GM18870 (cell line): Measurements from ENCODE around the gene SND1.
"Not testable (repeated sequence)": the region's sequence is repeated elsewhere in the genome, so short reads cannot be mapped to it uniquely, and the experiment has no call there.

Experiments
- ATAC-seq: cut with Tn5 transposase; IDR thresholded peaks from one replicate; pipeline ENCODE4 v1.9.1; 2021; ENCODE audit warnings: moderate library complexity; ENCODE audit not compliant: unreplicated experiment

Gene SND1

GRCh38 chr7:127652333-127653248, 597 bp downstream of the SND1 start:
- ATAC-seq = peak; percentile 12

- no peak for ATAC-seq
These were observed 1.4 kb downstream of the SND1 start for GRCh38 chr7:127653396-127653795.

DNA sequence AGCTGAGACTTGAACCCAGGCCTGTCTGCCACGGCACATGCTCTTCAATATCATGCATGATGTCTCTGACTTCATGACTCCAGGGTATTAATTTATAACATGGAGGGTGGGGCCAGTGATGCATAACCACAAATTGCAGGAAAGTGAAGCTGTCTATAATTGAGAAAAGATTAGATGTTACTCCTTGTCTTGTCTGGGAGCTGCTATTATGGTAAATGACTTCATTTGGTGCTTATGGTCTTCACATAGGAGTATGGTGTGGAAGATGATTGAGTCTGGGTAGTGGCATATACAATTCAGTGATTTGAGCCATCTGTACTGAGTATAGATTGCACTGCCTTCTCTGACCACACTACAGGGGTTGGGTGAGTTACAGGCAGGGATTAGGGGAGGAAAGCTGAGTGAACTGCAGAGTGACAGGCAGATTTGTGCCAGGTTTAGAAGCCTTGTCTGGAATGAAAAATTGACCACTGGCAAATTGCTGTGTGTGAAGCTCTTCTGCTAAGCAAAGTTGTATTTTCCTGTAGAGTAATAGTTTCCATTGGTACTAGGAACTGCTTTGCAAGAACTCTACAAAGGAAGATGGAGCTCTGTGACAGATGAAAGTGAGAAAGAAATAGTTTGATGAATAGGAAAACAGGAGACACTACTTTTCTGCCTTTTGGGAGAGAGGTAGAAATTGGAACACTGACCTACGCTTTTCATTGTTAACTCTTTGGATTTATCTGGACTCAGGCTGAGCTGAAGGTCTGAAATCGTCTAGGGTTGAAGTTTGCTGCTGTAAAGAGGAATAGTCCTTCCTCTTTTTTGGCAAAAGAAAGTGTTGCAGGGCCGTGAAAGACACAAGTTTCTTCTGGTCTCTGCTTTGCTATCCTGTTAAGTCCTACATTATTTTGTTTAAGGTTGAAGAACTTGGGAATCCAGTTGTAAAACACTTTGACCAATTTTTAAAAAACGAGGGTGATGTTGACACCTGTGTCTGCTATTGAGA, 2.7 kb downstream of the SND1 start:
- no peak for ATAC-seq

DNA sequence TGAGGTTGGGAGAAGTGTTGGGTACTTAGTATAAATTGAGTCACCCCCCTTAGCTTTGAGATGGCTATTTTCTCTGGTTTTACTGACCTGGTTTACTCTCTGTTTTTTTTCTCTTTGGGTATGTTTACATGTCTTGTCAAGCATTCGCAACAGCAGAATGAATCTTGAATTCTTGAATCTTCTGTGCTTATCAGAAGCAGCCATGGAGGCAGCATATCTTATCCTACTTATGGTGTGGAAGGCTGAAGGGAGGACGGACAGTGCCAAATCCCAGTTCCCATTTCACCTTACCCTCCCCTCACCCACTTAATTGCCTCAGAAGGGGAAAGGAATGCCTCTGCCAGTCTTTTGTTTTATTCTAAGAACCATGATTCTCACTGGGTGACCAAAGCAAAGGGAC, 3.7 kb downstream of the SND1 start:
- no peak for ATAC-seq

- ATAC-seq = no peak
These were observed 5.5 kb downstream of the SND1 start for GRCh38 chr7:127657500-127657899.

DNA sequence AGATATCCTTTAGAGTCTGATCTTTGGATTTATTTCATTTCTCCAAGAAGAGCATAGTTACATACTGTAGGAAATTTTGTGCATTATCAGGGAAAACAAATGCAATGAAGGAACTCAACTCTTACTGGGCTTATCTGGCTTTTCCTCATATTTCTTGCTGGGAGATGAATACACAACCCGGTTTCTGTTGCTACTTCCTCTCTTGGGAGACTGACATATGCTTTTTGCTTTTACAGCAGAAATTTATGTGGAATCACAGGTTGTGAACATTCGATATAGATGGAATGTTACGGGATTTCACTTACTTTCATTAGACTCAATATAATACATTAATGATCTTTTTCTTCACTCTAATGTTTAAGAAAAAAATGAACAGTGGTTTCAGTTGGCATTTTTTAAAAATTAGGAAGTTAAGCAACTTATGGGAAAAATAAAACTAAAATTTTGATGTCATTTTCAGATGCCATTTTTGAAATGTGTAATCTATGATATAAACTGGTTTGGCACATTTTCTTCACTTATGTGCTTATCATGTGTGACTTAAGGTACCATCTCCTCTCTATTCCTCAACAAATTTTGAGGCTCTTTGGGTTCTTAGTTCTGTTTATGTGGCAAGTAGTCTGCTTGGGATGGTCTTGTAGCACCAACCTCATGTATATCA, 7.1 kb downstream of the SND1 start:
- no peak for ATAC-seq

GRCh38 chr7:127665922-127666321, 13.9 kb downstream of the SND1 start:
- ATAC-seq = no peak

DNA sequence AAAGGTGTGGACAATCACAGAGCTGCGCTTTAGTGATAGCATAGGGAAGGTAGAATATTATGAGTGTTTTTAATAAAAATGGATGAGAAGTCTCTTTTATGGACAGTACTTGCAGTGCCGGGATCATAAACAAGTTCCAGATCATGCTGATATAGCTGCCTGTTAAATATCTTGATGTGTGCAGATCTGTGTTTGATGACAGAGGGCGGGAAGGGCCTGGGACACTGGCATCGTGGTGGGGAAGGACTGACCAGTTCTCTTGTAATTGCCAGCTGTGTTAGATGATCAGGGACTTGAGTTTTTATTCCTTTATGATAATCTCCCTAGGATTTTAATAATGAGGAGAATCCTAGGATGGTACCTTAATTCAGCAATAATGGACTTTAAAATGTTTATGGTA, 14.6 kb downstream of the SND1 start:
- ATAC-seq = no peak

GRCh38 chr7:127667017-127667670, 15.2 kb downstream of the SND1 start:
- peak; percentile 58 for ATAC-seq

DNA sequence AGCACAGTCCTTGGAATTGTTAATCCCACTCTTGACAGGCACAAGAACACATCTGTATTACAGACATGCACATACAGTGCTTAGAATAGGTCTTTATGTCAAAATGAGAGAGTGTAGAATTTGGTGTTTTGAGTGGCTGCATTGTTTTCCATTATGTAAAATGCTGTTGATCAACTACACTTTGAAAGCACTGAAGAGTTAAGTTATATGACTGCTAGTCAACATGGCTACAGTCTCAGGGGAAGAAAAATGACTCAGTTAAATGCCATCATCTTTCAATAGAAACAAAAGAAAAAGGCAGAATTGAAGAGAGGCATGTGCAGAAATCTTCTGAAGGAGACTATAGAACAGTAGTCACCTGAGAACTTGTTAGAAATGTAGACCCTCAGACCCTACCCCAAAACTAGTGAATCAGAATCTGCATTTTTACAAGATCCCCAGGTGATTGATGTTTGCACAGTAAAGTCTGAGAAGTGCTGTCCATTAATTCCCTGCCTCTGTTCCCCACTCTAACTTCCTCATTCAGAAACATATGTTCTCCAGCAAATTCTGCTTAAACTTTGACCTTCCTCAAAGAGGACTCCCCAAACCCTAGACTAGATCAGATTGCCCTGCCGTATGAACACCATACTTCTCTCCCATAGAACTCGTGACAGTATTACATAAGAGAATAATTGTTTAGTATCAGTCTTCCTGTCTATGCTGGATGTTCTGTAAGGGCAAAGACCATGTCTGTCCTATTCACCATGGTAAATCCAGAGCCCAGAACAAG, 16.0 kb downstream of the SND1 start:
- no peak for ATAC-seq

- no peak for ATAC-seq
These were observed 19.3 kb downstream of the SND1 start for GRCh38 chr7:127671341-127671740.

- ATAC-seq = no peak
These were observed 21.9 kb downstream of the SND1 start for GRCh38 chr7:127673902-127674301.

GRCh38 chr7:127674361-127674760, 22.4 kb downstream of the SND1 start:
- no peak for ATAC-seq

- ATAC-seq = not testable (repeated sequence)
These were observed 22.9 kb downstream of the SND1 start for GRCh38 chr7:127674923-127675322.

DNA sequence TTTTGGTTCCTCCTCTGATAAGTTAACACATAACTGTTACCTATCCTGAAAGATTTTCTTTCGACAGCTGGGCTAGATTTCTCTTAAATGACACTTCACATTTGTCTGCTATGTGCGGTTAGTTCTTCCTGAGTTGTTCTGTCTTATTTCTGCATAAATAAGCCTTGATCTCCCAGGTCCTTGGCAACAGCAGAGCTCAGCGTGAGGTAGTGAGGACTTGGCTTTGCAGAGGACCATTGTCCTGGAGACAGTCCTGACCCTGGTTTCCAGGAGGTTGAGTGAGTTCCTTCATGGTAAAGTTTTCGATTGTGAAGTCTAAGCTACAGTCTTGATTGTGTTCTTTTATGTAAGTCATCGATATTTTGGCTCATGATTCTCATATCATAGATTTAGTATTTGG, 23.7 kb downstream of the SND1 start:
- ATAC-seq = no peak

DNA sequence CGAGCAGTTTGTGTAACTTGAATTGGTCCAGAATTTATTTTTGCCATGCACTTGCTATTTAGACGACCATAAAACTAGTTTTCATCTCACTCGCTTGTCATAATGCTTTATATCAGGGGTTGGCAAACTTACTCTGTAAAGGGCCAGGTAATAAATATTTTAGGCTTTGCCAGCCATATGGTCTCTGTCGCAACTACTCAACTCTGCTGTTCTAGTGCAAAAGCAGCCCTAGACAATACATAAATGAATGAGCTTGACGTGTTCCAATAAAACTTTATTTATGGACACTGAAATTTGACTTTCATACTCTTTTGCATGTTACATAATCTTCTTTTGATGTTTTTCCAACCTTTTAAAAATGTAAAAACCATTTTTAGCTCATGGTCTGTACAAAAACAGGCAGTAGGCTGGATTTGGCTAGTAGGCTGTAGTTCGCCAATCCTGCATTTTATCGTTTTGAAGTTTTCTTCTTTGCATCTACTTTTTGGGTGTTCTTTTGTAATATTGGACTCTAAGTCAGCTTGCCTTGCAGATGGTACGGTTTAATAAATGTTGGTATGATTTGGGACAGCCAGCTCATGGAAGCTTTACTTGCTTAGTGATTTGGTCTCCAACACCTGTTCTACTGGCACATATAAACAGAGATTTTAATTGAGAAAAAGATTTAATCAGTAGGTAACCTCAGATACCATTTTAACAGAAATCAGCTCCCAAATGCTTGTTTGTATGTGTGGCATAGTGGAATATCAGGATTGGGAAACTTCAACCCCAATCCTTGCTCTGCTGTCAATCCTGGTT, 25.6 kb downstream of the SND1 start:
- ATAC-seq = no peak

GRCh38 chr7:127678337-127678736, 26.3 kb downstream of the SND1 start:
- no peak for ATAC-seq

- peak; percentile 82 for ATAC-seq
These were observed 27.0 kb downstream of the SND1 start for GRCh38 chr7:127678947-127679346.

GRCh38 chr7:127680983-127681382, 29.0 kb downstream of the SND1 start:
- ATAC-seq = no peak
